Colonic mucosa (tissue), 4 donors: ENCODE results near the gene CBLC. TPM values are rescaled to one million over a fixed set of nuclear protein-coding genes. Genes with fewer than 3 reads are reported as not detected.

Source experiments
- DNase-seq: peaks from one replicate; pipeline ENCODE4 v3.0.0-alpha.2; 2020
- H3K27ac ChIP-seq: fragments of 200-600 bp; one replicate; pipeline ENCODE4 v1.8.0; 2021
- H3K27me3 ChIP-seq: fragments of 200-600 bp; one replicate; pipeline ENCODE4 v1.8.0; 2021
- H3K36me3 ChIP-seq: fragments of 200-600 bp; one replicate; pipeline ENCODE4 v1.8.0; 2021
- H3K4me1 ChIP-seq: fragments of 200-600 bp; one replicate; pipeline ENCODE4 v1.8.0; 2021; ENCODE audit warnings: mild to moderate bottlenecking
- H3K4me3 ChIP-seq: fragments of 200-600 bp; one replicate; pipeline ENCODE4 v1.8.0; 2021
- H3K9ac ChIP-seq, 2 donors: one replicate each; pipeline ENCODE4 v1.7.0; 2013; ENCODE audit warnings: control low read depth in 2 of 2, low read depth in 2 of 2, low read length in 2 of 2
- H3K9me3 ChIP-seq: fragments of 200-600 bp; one replicate; pipeline ENCODE4 v1.8.0; 2021
- CTCF ChIP-seq: fragments of 200-600 bp; IDR thresholded peaks from one replicate; pipeline ENCODE4 v1.8.0; 2022; ENCODE audit warnings: antibody characterized with exemption, mild to moderate bottlenecking
- intact Hi-C: fragments of 100-400 bp; cut with DNase I; formaldehyde crosslinking; loops from one replicate; pipeline ENCODE4 v1.14.1; 2022
- total RNA-seq, 2 donors: library from RNA; stranded (reverse); fragmentation: NEBNext Ultra II Directional in 1 of 2; extraction: Animal tissue kit (Norgen Biotek cat#: 25700) in 1 of 2; gene quantifications; one replicate each; pipeline ENCODE4 v1.2.1, GENCODE V29; 2021
- donor health status: healthy.
- donor health status: DM: no; HTN: no; CAD: no.
- donor health status: DM: no; HTN: no; CAD: no.

The CBLC gene
- total RNA-seq, 2 donors from 2014 or later, result 65.6 to 78.0 TPM

GRCh38 chr19:44839276-44839675 is 61.6 kb downstream of the CBLC start:
- no peaks in the 10 kb centered on the region for H3K9me3 ChIP-seq
- H3K9ac ChIP-seq, result no peak overlapping the region
- H3K4me3 ChIP-seq, result no peak overlapping the region
- intact Hi-C loops, result no loop called here
- no peak for TF ChIP-seq CTCF
- H3K36me3 ChIP-seq, result no peaks in the 10 kb centered on the region
- H3K4me1 ChIP-seq, result no peaks in the 10 kb centered on the region
- DNase-seq, result no peak
- H3K27ac ChIP-seq, result no peak overlapping the region
- no peaks in the 10 kb centered on the region for H3K27me3 ChIP-seq

DNA sequence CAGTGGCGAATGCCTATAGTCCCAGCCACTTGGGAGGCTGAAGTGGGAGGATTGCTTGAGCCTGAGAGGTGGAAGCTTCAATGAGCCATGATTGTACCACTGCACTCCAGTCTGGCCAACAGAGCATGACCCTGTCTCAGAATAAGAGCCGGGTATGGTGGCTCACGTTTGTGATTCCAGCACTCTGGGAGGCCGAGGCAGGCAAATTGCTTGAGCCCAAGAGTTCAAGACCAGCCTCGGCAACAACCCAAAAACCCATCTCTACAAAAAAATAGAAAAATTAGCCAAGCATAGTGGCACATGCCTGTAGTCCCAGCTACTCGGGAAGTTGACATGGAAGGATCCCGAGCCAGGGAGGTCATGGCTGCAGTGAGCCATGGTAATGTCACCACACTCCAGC is 63.1 kb downstream of the CBLC start:
- no peaks in the 10 kb centered on the region for H3K9me3 ChIP-seq
- no peak for TF ChIP-seq CTCF
- H3K27ac ChIP-seq, result no peak overlapping the region
- H3K9ac ChIP-seq, result no peak overlapping the region
- H3K4me1 ChIP-seq, result peaks cover 5% of the 10 kb centered on the region
- DNase-seq, result no peak
- no peak overlapping the region for H3K4me3 ChIP-seq
- intact Hi-C loops, result no loop called here
- H3K27me3 ChIP-seq, result no peaks in the 10 kb centered on the region
- H3K36me3 ChIP-seq, result no peaks in the 10 kb centered on the region

DNA sequence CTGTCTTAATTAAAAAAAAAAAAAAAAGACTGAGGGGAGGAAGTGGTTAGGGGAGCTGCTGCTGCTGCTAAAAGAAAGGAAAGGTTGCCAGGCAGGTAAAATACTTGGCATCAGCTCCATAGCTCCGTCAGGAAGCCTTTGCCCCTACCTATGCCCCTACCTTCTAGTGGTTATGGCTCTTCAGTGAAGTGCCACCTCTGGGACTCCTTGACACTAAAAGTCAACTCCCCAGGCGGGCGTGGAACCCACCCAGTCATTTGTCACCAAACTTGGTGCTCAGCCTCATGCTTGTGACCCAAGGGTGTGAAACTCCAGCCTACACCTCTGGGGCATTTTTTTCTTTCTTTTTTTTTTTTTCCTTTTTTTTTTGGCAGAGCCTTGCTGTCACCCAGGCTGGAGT is 63.5 kb downstream of the CBLC start:
- Histone ChIP-seq H3K4me1 (peaks cover 5% of the 10 kb centered on the region), H3K27me3 (no peaks in the 10 kb centered on the region), H3K9me3 (no peaks in the 10 kb centered on the region), H3K9ac (no peak overlapping the region), H3K4me3 (no peak overlapping the region), H3K36me3 (no peaks in the 10 kb centered on the region), H3K27ac (no peak overlapping the region)
- no peak for TF ChIP-seq CTCF
- intact Hi-C loops, result no loop called here
- no peak for DNase-seq

DNA sequence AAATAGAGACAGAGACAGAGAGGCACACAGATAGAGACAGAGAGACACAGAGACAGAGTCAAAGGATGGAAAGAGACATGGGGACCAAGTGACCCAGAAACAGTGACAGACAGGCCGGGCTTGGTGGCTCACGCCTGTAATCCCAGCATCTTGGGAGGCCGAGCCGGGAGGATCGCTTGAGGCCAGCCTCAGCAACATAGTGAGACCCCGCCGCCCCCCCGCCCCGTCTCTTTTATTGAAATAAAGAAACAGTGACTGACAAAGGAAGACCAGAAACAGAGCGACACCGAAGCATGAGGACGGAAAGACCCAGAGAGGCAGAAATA is 67.6 kb downstream of the CBLC start:
- Histone ChIP-seq H3K36me3 (no peaks in the 10 kb centered on the region), H3K9ac (peak overlapping the region; percentile 49 to 89), H3K9me3 (no peaks in the 10 kb centered on the region), H3K27me3 (no peaks in the 10 kb centered on the region), H3K27ac (peak overlapping the region; percentile 63), H3K4me3 (peak overlapping the region; percentile 39), H3K4me1 (peaks cover 5% of the 10 kb centered on the region)
- no peak for TF ChIP-seq CTCF
- intact Hi-C loops, result loop anchor here (2.0 kb wide), 2 partner anchors 44 to 156 kb away; no protein-coding TSS in a partner anchor
- DNase-seq, result no peak

DNA sequence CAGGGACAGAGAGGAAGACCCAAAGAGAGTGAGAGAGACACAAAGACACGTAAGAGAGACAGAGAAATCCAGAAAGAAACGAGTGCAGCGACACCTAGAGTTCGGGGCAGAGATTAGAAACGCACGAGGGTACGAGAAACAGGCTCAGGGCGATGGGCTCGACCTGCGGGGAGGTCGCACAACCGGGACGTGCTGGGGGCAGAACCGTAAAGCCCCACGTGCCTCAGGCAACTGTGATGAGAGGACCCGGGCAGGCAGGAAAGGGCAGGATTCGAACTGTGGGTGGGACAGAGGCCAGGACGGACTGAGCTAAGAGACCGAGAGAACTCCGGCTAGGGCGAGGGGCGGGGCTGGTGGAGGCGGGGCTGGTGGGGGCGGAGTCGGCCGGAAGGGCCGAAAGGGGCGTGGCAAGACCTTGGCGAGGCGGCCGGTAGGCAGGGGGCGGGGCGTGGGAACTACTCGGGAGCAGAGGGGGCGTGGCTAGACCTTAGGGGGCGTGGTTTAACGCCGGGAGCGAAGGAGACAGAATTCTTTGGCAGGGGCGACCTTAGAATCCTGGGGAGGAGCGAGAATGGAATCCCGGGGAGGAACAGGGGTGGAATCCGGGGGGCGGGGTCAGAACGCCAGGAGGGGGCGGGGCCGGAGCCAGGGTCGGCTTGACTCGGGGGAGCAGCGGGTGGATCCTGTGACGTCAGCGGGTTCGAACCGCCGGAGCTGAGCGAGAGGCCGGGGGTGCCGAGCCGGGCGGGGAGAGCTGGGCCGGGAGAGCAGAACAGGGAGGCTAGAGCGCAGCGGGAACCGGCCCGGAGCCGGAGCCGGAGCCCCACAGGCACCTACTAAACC is 68.1 kb downstream of the CBLC start, which contains the start of gene NECTIN2:
Gene NECTIN2, plus strand, starts transcription at position 686 of the 843 bp plus-strand sequence. CDS start 229 bp downstream, outside the sequence.
- peak; percentile 39 for TF ChIP-seq CTCF
- intact Hi-C loops, result loop anchor here (2.0 kb wide), 2 partner anchors 45 to 157 kb away; no protein-coding TSS in a partner anchor
- Histone ChIP-seq H3K9me3 (no peaks in the 10 kb centered on the region), H3K4me1 (peaks cover 5% of the 10 kb centered on the region), H3K4me3 (peak within 1 kb of the TSS; percentile 85), H3K36me3 (no peaks in the 10 kb centered on the region), H3K9ac (peak within 1 kb of the TSS; percentile 99 to 100), H3K27ac (peak within 1 kb of the TSS; percentile 91), H3K27me3 (no peaks in the 10 kb centered on the region)
- DNase-seq, result peak; percentile 100
